Vein endothelial cell (primary cell): ENCODE results near the gene MFSD2B. TPM values are rescaled to one million over a fixed set of nuclear protein-coding genes. Genes with fewer than 3 reads are reported as not detected.

Experiments
- small RNA-seq: library from RNA; depleted of rRNA; stranded (forward); fragments of <200 nt; gene quantifications from one replicate; pipeline ENCODE3, GENCODE V24; 2012
- total RNA-seq: library from RNA; depleted of rRNA; stranded (reverse); fragments of >200 nt; gene quantifications from 2 replicates; pipeline ENCODE4 v1.2.3, GENCODE V29; 2012

The MFSD2B gene
- 0.19 TPM in 1 of 2 replicates, not detected in the other for total RNA-seq

GRCh38 chr2:24009680-24010476 is at the start of gene MFSD2B:
Gene MFSD2B (plus strand): TSS chr2:24010085. CDS start chr2:24010097, 12 bp downstream.

GRCh38 chr2:24046930-24047702 is 37.2 kb downstream of the MFSD2B start, which contains the start of gene WDCP:
Gene WDCP (minus strand): TSS chr2:24047391. CDS start chr2:24039494, 7,897 bp downstream.

GRCh38 chr2:24049485-24050021 is 39.7 kb downstream of the MFSD2B start, which contains the start of gene FKBP1B:
Gene FKBP1B (plus strand): TSS chr2:24049741. CDS start chr2:24049850, 109 bp downstream.

Small RNAs within 50 kb of the gene (small RNA-seq; reads per million reads assigned to genes)
- gene RN7SL610P: not detected
- not detected for gene RNU6-370P

Other genes with a start within 250 kb of the MFSD2B start
- gene ATAD2B, start 83.0 kb upstream of the MFSD2B start, total RNA-seq: 19.6 and 19.8 TPM in 2 replicates
- 9.5 and 12.8 TPM in 2 replicates for gene UBXN2A, start 69.6 kb upstream of the MFSD2B start, total RNA-seq
- 9.8 and 13.1 TPM in 2 replicates for gene WDCP, start 37.3 kb downstream of the MFSD2B start, total RNA-seq
- 10.1 and 10.2 TPM in 2 replicates for gene FKBP1B, start 39.7 kb downstream of the MFSD2B start, total RNA-seq
- 112 and 115 TPM in 2 replicates for gene SF3B6, start 66.2 kb downstream of the MFSD2B start, total RNA-seq
- gene TP53I3, start 74.7 kb downstream of the MFSD2B start, total RNA-seq: 55.5 and 62.5 TPM in 2 replicates
- gene PFN4, start 113.2 kb downstream of the MFSD2B start, total RNA-seq: 0.38 TPM in 1 of 2 replicates, not detected in the other
- 5.2 and 6.5 TPM in 2 replicates for gene FAM228B, start 113.4 kb downstream of the MFSD2B start, total RNA-seq
- gene FAM228A, start 165.0 kb downstream of the MFSD2B start, total RNA-seq: 0.10 TPM in 1 of 2 replicates, not detected in the other